Stimulated activated CD4-positive, alpha-beta T cell treated with anti-CD3 and anti-CD28 coated beads, Interleukin-15, amount 100 ng/mL, for 24 hours (primary cell): ENCODE measurements around the gene TRMT11.
"Not testable (repeated sequence)": the region's sequence is repeated elsewhere in the genome, so short reads cannot be mapped to it uniquely, and the experiment has no call there.

Source experiments
- DNase-seq: peaks from one replicate; pipeline ENCODE4 v3.0.0-alpha.2; 2020

Gene TRMT11

DNA sequence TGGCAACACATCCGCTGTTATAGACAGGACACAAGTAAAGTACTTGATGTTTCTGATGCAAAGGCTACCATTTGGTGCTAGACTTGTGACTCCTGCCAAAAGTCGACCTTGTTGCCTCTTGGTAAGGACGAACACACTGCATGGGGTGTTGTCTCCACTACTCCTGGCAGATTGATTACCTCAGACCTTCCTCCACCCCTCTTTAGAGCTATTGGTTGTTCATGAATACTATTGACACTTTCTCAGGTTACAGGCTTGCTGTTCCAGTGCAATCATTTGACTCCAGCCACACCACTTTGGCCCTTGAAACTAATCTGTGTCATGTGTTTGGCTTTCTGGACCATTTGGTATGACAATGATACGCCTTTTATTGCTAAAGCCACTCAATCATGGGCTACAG is 62.3 kb downstream of the TRMT11 start:
- DNase-seq, result no peak

DNA sequence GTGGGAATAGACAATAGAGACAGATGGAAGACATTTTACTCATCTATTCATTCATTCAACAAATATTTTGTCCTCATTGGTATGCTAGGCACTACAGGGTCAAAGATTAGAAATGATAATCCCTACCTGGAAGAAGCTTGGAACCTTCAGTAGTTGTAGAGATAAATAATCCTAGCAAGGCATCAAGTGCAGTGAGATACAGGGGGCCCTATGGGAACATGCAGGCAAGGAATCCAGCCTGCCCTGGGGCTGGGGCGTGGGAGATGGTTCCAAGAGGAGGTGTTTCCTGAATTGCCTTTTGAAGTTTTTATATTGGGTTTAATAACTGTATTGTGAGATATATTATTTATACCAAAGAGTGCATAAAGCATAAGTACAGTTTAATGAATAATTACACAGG is 64.5 kb downstream of the TRMT11 start:
- no peak for DNase-seq

DNA sequence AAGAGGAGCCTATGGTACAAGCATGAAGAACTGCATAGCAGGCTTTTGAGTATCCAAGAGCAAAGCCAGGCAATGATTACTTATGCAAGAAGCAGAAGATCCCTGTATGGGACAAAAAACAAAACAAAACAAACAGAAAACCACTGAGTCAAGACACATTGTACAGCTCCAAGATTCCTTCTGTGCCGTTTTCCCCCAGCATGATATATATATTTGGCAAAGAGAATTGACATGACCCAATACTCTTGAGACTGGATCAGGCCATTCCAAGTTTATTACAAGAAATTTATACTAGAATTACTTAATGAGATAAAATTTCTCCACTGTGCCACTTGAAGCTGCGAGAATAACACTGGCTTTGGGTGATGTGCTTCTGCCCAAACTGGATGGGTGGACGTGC is 65.5 kb downstream of the TRMT11 start:
- DNase-seq, result no peak

DNA sequence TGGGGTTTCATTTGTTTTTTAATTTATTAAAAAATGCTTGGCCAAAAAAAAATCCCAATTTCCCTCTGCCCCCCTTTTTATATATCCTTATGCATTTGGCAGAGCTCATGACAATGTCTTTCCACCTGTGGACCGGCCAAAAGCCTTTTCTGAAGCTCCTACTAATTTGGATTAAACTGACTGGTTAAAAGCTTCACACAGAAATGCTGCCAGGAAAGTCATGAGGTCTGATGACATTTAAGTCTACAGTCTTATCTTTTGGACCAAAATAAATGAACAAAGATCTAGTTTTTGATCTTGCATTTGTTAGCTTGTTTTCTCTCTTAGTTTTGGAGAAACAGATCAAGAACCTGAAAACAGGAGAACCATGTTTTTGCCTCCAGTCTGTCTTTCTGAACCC is 66.1 kb downstream of the TRMT11 start:
- DNase-seq, result no peak

DNA sequence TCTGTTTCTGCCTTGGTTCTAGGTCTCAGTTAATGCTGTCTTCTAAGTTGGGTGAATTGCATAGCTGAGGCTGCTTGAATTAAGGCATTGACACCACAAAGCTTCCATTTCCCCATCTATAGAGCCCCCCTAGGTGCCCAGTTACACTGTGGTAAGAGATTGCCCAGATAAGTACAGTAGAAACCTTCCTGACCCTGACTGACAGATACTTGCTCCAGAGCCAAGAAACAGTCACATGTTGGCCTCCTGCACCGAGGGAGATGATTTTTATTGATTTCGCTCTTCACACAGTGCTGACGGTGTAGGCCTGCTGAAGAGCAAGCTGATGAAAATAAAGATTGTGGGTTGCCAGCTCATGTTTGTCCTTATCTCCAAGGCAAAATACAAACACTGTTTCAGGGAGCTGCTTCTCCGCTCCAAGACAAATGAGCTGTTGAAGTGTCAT is 67.9 kb downstream of the TRMT11 start:
- no peak for DNase-seq

DNA sequence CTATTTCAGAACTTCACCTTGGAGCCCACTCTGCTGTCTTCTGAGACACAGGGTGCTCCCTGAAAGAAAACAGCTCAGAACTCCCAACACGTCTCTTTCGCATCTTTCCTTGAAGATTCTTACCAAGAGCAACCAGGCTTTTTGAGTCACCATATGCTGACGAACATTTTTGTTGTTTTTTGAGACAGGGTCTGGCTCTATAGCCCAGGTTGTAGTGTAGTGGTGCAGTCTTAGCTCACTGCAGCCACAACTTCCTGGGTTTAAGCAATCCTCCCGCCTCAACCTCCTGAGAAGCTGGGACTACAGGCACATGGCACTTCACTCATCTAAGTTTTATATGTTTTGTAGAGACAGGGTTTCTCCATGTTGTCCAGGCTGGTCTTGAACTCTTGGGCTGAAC is 68.5 kb downstream of the TRMT11 start:
- DNase-seq, result no peak

DNA sequence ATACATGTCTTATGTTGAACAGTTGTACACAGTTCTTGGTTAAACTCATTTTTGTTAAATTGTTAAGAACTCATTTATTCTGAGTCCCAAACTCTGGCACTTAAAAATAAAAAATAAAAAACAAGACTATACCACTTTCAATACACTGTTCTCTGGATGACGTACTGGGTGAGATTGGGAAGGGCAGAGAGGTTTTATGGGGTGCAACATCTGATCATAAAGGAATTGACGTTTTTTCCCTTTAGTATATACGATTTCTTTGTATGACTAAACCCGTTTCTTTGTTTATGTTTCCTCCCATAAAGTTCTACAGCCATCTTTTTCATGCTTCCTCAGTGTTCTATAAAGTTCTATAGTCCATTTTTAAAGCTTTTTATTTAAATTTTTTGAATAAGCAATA is 69.1 kb downstream of the TRMT11 start:
- no peak for DNase-seq

DNA sequence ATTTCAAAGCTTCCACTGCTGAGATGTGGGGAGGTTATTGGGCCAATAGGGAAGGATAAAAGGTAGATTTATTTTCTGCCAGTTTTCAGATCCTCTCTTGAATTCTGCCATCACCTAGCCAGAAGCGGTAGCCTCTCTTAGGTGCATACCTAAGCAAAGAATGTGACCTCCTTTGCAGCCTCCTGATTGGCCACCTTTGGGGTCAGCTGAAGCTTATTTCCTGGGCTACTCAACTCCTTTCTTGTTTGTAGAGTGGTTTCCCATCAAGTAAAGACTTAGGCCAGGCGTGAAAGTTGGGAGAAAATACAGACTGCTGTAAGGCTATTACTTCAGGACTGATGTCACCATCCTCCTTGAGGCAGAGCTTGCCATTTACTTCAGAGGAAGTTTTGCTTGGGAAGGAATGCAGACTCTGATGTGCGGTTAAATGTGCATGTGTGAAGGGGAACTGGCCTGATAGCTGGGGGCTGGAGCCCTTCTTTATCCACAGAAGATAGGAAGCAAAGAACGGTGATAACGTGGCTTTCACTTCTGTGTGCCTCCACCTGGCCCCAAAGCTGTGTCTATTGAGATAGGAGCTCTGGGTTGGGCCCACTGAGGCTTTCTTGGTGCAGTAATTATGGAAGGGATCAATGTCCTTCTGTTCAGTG is 70.1 kb downstream of the TRMT11 start:
- DNase-seq, result no peak

DNA sequence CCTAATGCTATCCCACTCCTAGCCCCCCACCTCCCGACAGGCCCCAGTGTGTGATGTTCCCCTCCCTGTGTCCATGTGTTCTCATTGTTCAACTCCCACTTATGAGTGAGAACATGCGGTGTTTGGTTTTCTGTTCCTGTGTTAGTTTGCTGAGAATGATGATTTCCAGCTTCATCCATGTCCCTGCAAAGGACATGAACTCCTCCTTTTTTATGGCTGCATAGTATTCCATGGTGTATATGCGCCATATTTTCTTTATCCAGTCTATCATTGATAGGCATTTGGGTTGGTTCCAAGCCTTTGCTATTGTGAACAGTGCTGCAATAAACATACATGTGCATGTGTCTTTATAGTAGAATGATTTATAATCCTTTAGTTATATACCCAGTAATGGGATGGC is 71.7 kb downstream of the TRMT11 start:
- not testable (repeated sequence) for DNase-seq

DNA sequence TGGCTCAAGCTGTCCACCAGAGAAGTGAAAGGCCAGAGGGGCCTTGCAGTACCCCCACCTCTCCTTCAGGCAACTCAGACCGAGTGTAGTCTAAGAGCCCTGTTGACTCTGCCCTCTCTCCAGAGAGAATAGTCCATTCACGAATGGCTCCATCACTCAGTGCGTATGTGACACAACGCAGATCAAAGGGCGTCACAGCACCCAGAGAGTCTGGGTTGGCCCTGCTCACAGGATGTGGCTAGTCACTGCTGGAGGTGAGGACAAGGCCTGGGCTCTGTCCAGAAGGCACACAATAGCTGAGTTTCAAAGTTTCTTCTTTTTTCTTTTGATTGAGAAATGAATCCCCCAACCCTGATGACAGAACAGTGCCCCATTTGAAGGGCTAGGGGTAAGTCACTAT is 74.1 kb downstream of the TRMT11 start:
- DNase-seq, result no peak

DNA sequence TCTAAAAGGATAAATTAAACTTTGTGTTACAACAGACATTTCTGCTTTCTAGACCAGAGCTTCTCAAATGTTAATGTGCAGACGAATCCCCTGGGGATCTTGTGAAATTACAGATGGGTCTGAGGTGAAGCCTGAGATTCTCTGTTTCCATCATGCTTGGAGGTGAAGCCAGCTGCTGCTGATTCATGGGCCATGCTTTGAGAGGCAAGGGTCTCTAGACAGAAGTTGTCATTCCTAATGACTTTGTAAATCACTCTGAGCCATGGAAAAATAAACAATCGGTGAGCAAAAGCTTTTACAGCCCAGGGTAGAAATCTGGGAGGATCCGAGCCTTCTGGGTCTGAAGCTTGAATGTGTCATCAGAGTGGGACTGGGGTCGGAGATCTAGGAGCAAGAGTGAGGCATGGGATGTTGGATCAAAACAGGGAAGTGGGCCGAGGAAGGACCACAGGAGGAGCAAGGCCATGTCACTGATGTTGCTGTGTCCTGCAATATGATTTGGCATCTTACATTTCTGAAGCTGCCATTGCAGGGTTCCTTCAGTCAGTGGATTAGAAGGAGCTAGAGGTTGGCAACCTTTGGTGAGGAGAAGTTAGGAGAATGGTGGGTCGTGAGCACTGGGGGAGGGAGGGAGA is 77.3 kb downstream of the TRMT11 start:
- DNase-seq, result no peak

DNA sequence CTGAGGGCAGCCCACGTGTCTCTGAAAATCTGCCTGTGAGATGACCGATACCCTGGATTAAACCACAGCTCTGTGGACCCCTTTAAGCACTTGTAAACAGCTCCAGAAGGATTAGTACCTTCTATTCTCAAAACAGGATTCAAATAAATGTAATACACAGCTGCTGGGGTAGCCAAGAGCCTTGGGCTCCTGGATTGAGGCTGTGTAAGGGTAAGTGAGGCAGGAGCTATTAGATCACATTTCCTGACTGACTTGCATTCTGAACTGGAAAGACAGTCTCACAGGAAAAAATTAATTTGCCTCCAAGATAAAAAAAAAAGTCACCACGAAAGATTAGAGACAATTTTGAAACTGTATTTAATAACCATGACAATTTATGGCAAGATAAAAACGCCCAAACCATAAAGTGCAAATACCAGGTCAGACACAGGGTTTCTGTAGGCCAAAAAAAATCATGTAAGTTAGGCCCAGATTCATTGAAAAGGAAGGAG is 78.0 kb downstream of the TRMT11 start:
- DNase-seq, result no peak

DNA sequence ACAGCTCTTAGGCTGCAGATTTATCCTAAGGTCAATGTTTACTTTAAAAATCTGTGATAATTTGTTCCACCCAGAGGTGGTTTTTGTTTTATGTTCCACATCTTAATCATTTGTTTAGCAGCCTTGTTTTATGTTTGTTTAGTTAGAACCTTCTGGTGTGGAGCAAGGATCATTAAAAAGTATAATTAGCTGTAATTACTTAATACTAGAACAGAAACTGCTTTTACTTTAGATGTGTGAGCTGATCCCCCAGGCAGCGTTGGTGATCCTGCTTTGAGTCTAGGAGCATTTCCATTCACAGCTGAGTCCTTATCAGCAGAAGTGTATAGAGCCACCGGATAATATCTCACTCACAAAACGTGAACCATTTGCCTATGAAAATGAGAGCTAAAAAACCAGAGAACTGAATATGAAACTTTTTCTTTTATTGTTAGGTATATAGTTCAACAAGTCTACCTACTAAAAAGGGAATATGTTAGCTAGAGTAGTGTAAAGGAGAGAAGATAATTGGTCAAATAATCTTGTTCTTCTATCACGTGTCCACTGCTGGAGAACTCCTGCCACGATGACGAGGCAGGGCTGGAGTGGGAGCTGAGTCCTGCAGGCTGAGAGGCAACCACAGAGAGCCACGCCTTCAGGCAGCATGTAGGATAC is 78.5 kb downstream of the TRMT11 start:
- DNase-seq, result no peak

DNA sequence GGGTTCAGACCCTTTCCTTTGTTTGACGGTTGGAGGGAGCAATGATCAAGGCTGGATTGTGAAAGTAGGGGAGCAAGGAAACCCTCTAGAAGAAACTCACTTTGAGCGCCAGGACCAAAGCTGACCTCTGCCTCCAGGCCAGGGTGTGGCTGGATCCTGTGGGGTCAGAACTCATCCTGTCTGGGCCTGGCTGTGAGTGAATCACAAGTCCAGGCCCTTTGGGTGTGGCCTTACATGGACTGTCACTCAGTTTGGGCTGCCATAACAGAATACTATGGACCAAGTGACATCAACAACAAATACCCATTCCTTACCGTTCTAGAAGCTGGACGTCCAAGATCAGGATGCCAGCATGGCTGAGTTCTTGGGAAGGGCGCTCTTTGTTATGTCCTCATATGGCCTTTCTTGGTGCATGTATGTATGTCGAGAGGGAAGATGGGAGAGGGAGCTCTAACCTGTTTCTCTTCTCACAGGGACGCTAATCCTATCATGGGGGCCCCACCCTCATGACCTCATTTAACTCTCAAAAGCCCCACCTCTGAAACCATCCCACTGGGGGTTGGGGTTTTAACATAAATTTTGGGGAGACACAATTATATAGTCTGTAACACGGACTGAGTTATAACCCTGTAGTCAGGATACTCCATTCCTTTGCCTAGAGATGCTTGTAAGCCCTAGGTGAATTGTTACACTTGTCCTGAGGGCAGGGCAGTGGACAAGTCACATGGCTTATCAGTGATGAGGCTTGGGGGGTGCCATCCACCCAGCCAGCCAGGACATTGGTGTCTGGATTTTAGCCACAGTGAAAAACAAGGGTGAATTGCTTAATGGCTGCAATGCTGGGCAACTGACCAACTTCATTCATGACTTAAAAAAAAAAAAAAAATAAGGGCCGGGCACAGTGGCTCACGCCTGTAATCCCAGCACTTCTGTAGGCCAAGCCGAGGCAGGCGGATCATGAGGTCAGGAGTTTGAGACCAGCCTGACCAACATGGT is 80.0 kb downstream of the TRMT11 start:
- DNase-seq, result no peak

DNA sequence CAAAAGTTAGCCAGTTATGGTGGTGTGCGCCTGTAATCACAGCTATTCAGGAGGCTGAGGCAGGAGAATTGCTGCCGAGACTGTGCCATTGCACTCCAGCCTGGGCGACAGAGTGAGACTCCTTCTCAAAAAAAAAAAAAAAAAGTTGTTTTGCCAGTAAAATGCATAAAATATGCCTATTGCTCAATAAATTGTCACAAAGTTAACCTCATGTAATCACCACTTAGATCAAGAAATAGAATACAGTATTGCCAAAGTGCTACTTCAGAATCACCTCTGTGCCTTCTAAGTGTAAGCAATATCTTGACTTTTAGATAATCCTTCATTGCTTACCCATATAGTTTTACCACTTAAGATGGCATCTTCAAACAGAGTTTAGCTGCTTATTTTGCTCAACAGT is 80.7 kb downstream of the TRMT11 start:
- no peak for DNase-seq

DNA sequence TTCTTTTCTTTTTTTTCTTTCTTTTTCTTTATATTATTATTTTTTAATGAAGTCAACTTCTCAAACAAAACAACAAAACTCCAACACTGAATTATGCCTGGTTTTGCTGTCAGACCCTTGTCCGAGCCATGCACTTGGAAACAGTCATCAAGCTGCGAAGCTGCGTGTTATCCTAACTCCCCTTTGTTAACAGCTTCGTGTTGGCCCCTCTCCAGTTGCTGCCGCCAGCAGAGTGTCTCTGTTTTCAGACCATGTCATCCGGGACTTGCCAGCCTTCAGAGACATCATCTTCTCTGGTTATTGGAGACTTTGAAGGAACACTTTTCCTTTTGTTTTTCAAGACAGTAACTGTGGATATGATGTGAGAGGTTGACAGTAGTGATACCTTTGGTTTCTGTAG is 83.1 kb downstream of the TRMT11 start:
- DNase-seq, result no peak

DNA sequence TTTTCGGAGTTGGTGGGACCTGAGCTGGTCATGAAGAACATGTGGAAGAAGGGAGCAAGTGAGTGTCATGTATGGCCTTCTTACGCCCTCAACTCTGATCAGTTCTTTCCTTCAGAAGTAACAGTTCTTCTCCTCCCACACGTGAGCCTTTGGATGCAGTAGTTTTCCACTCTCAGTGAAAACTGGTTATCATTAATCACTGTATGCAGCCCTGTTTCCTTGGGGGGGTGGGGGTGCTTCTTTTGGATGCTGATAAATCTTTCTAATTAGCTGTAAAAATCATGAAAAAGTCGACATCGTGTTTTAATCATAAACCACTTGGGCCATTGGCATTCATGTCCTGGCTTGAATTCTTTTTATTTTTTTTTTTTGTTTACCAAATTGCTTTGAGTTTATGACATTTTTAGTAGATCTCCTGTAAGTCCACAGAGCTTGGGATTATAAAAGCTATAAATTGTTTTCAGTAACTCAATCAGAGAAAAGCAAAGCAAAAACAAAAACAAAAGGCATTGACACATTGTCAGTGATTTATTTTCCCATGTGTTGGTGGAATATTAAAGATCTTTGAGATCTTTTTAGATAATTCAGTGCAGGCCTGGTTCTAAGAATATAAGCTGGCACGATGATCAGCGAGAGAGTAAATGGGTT is 84.8 kb downstream of the TRMT11 start:
- no peak for DNase-seq

DNA sequence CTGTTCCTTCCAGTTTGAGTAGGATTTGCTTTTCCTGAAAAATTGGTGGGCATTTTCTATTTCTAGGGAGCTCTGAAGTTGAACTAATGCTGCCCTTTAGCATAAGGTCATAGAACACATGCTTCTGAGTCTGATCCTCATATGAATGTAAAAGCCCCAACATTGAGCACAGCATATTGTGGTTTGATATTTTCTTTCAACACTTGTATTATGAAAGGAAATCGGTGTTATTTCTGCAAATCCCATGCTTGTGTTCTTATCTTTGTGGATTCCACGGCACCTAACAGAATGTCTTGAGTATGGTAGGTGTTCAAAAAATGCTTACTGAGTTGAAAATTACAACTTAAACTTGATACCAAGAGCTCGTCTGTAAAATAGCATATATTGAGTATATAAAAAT is 85.8 kb downstream of the TRMT11 start:
- DNase-seq, result no peak

DNA sequence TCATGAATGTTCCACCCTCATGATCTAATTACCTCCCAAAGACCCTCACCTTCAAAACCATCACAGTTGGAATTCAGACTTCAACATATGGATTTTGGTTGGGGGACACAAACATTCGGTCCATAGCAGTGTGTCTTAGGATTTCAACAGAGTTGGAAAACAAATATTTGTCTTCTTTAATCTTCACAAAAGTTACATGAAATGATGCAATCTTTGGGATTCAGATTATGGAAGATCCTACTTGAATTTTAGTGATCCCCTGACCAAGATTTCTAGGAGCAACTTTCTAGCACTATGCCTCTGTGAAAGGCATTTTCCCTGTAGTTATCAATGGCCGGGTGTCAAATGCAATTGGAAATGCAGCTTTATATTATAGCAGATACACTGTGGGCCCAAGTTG is 86.5 kb downstream of the TRMT11 start:
- no peak for DNase-seq

DNA sequence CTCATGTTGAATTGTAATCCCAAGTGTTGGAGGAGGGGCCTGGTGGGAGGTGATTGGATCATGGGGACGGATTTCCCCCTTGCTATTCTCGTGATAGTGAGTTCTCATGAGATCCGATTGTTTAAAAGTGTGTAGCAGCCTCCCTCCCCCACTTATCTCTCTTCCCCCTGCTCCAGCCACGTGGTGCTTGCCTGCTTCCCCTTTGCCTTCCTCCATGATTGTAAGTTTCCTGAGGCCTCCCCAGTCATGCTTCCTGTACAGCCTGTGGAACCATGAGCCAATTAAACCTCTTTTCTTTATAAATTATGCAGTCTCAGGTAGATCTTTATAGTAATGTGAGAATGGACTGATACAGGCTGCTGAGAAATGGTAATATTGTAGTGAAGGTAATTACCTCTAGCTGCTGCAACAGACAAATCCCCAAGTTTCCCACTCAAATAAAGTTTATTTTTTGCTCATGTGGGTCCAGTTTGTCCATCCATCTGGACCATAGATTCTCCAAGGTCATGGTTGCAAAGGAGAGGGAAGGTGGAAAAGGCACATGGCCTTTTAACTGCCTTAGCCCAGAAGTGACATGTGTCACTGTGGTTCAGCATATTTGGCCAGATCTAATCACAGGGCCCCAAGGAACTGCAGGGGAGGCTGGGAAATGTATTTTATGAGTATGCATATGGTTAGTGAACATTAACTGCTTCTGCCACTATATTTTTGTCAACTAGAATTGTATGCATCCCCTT is 89.2 kb downstream of the TRMT11 start:
- DNase-seq, result no peak

DNA sequence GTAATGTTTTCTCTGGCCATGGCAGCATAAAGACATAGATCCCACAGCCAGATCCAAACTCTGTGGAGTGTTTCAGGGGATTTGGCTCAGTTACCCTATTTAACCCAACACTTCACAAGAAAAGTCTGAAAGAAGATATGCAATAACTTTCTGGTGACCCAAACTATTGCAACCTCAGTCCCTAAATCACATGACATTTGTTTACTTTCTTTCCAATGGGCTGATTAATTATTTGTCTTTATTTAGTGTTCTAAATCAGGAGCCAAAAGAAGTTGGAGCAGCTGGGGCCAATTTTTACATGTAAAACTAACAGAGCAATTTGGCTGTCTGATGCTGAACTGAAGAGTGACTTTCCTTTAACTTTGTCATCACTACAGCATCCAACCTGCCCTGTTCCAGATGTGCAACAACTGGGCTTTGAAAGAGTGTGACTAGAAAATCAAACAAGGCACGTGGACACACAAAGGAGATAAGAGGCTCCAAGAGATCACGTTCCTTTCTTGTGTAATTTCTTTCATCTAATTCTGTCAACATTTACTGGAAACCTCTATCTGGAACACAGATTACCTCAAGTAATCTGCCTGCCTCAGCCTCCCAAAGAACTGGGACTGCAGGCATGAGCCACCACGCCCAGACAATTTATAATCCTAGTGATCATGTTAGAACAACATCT is 90.8 kb downstream of the TRMT11 start:
- DNase-seq, result no peak
